Activated CD4-positive, alpha-beta T cell treated with anti-CD3 and anti-CD28 coated beads, Interleukin-10, Interleukin-2, amounts not matched to agents 100 ng/mL and 50 ng/mL, durations not matched to agents 16 hours and 8 hours (primary cell): ENCODE data around the gene MED13L.

Experiments used
- DNase-seq: peaks from one replicate; pipeline ENCODE4 v3.0.0-alpha.2; 2020

The MED13L gene

GRCh38 chr12:116122628-116123027 is 154.9 kb downstream of the MED13L start:
- no peak for DNase-seq

GRCh38 chr12:116121453-116121871 is 156.0 kb downstream of the MED13L start:
- DNase-seq = no peak

DNA sequence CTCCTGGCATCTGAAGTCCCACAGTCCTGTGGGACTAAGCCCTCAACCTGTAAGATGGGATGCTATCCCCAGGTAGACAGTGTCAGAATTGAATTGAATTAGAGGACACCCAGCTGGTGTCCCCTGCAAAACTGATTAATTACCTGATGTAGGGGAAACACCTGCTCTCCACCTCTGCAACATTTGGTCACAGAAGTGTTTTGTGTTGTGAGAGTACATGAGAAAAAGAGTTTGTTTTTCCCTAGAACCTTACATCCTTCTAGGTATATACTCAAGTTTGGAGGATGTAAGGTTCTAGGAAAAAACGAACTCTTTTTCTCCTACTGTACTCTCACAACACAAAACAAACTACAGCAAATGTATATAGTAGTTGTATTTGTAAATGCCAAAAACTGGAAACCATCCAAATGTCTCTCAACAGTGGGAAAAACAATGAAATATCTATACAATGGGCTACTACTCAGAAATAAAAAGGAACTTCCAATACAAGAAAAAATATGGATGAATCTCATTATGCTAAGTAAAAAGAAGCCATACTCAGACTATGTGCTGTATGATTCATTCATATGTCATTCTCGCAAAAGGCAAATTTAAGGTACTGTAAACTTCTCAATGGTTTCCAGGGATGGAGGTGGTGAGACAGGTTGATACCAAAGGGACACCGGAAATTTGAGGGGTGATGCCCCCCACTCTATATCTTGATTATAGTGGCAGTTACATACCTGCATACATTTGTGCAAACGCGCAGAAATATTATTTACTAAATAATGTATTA is 160.7 kb downstream of the MED13L start:
- DNase-seq = no peak

DNA sequence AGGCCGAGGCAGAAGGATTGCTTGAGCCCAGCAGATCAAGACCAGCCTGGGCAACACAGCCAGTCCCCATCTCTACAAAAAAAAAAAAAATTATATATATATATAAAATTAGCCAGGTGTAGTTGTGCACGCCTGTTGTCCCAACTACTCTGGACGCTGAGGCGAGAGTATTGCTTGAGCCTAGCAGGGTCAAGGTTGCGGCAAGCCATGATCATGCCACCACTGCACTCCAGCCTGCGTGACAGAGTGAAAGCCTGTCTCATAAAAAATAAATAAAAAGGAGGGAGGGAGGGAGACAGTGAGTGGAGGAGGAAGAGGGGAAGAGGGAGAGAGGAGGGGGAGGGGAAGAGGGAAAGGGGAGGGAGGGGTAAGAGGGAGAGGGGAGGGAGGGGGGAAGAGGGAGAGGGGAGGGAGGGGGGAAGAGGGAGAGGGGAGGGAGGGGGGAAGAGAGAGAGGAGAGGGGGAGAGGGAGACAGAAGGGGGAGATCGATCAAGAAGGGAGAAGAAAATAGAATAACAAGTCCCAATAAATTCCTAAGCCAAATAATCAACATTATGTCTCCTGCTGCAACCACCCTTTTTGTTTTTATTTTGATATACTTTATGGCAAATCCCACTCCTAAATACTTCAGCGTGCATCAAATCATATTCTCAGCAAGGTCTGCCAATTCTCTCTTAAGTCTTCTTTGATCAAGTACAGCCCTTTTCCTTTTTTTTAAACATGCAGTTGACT is 163.9 kb downstream of the MED13L start:
- DNase-seq = no peak

GRCh38 chr12:116106870-116107269 is 170.6 kb downstream of the MED13L start:
- DNase-seq = no peak

GRCh38 chr12:116104167-116104767 is 173.2 kb downstream of the MED13L start:
- DNase-seq = no peak

DNA sequence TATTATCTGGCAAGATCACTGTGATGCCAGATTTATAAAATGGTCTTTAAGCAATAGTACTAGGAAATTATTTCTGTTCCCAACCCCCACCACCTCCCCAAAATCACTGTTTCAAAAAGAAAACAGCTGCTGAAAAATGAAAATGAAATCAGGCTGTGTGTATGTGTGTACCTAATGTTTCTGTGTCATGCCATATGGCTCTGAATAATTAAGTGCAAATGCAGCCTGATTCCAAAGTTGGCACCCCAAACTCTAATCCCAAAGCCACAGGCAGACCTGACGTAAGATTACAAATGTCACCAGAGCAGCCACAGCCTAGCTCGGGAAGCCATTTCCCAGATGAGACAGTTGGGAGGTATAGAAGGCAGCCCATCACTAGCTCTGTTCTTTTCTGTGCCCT is 175.5 kb downstream of the MED13L start:
- DNase-seq = no peak

- DNase-seq = peak; percentile 49
These were observed 177.7 kb downstream of the MED13L start for GRCh38 chr12:116099652-116100432.

DNA sequence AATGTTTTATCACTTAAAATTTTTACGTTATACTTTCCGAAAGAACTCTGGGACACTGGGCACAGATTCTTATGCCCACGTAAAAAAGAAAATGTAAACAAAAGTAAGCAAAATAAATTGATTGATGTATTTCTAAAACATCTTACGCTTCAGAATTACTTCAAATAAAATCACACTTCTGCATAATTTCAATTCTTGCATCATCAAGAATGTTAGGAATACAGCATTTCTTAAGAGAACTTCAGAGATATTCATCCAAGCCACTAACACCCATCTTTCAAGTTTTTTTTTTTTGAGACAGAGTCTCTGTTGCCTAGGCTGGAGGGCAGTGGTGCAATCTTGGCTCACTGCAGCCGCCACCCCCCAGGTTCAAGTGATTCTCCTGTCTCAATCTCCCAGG is 180.6 kb downstream of the MED13L start:
- DNase-seq = no peak

GRCh38 chr12:116094475-116094874 is 183.0 kb downstream of the MED13L start:
- DNase-seq = no peak

DNA sequence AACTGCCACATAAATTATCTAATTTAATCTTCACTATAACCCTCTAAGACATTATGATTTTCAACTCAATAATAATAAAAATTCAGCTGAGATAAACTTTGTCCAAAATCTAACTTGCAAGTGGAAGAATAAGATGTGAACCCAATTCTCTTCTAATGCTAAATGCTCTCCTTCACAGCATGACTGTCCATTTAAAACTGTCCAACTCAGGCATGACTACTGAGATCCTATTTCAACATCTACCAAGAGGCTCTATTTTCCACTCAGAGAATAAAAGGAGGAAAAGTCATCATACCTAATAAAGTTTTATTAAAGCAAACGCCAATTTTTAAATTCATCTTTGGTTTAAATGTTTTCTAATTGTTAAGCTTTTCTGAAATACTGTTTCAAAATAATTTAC is 183.6 kb downstream of the MED13L start:
- DNase-seq = no peak

GRCh38 chr12:116092776-116093175 is 184.7 kb downstream of the MED13L start:
- DNase-seq = no peak

GRCh38 chr12:116092162-116092561 is 185.3 kb downstream of the MED13L start:
- no peak for DNase-seq

- DNase-seq = peak; percentile 29
These were observed 185.9 kb downstream of the MED13L start for GRCh38 chr12:116091579-116091978.

GRCh38 chr12:116090516-116090915 is 187.0 kb downstream of the MED13L start:
- DNase-seq = no peak

GRCh38 chr12:116089080-116089479 is 188.4 kb downstream of the MED13L start:
- no peak for DNase-seq

DNA sequence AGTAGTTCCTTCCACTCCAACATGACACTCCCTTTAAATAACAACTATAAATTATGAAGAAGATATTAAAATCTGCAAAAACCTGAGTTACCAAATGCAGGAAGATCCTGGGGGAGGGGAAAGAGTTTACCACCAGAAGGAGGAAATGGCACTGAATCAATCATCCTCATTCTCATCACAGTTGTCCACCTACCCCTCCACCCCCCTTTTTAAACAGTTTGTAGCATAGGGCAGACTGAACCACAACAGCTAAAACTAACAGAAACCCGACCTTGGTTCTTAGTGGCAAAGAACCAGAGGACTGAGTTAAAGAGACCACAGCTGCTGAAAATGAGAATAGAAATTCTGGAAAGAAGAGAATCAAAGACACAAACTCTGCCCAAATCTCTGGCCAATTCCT is 189.5 kb downstream of the MED13L start:
- peak; percentile 83 for DNase-seq

DNA sequence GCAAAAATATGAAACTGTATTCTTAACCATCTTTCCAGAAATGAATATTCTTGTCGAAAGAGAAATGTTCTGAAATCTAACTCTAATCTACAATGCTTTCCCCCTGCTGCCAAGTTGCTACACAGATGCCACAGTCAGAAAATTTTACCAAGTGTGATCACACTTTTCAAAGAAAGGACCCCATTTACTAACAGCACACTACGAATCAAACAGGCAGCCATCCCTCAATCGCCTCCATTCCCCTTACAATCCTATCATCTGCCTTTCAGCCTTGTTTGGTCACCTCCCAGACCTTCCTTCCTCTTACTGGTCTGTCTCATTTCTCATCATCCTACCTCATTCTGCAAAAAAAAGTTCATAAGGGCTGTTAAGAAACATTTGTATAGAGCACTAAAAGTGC is 190.1 kb downstream of the MED13L start:
- peak; percentile 70 for DNase-seq

DNA sequence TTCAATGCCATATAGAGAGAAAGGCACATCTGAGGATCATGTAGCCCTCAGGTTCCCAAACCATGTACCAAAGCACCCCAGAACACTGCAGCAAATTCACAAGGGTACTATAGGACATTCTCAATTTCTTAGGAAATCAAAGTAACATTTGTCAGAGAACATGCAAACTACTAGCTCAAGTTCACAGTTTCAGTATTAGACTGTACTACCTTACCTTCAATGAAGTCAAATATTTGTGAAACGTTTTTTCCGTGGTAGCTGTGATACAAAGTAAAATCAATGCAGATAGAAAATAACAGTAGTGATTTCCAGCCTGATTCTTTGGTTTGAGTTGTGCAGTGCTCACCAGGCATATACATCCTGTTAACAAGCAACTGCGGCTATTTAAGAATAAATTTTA is 197.1 kb downstream of the MED13L start:
- peak; percentile 51 for DNase-seq

GRCh38 chr12:116078396-116078795 is 199.1 kb downstream of the MED13L start:
- DNase-seq = no peak

DNA sequence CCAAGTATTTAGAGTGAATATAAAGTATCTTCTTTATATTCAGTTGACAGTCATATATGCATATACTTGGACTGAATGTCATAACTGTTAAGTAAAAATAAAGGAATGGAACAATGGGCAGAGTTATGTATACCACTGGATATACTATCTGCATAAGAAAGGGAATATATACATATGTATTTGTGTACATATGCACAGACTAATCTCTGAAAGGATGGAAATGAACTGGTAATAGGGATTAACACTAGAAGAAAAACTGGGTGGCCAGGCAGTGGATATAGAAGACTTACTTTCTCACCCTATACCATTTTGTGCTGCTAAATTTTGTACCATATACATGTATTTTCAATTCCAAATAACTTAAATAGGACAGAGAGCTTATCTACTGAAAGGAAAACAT is 200.1 kb downstream of the MED13L start:
- DNase-seq = no peak

DNA sequence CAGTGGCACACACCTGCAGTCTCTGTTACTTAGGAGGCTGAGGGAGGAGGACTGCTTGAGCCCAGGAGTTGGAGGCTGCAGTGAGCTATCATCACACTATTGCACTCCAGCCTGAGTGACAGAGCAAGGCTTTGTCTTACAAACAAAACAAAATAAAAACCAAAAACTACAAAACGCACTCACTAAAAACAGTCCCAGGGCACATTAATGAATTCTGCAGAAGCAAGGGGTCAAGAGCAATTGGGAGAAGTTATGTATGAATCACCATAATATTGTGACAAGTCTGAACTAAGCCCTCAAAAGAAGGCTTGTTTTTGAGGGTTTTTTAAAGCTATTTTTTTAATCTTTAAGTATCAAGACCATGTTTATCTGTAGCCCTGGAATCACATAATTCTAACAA is 201.1 kb downstream of the MED13L start:
- DNase-seq = no peak

DNA sequence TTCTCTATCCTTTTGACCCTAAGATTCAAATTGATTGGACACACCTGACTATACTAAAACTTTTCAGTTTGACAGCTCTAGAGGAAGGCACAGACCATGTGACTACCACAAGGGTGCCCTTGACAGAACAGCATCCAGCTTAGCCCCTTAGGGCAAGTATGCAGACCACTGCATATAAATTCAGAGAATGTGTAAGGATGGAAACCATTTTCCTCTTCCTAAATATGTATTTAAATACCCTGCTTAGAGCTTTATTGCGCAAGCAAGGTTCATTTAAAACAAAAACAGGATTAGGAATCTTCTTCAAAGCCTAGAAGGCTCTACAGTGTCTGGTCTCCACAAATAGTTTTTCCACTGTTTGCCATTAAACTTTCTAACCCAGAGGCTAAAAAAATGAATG is 202.8 kb downstream of the MED13L start:
- no peak for DNase-seq
